Inferior parietal cortex (tissue), 1 donor: Measurements from ENCODE around the gene GALNT6.

Source experiments
- DNase-seq: peaks from one replicate; pipeline ENCODE4 v3.0.0-alpha.2; 2016; ENCODE audit errors: extremely low spot score

The GALNT6 gene

GRCh38 chr12:51391283-51392123 is at the start of gene GALNT6:
GALNT6 (minus strand) TSS chr12:51391406; CDS start chr12:51379781, 11,625 bp downstream.
- no peak for DNase-seq

GRCh38 chr12:51439330-51439729 is 48.1 kb upstream of the GALNT6 start:
- no peak for DNase-seq

- no peak for DNase-seq
These were observed 46.2 kb upstream of the GALNT6 start for GRCh38 chr12:51437431-51437830.

GRCh38 chr12:51434305-51434704 is 43.1 kb upstream of the GALNT6 start:
- no peak for DNase-seq

GRCh38 chr12:51432921-51433320 is 41.7 kb upstream of the GALNT6 start:
- DNase-seq: no peak

GRCh38 chr12:51430196-51430895 is 39.1 kb upstream of the GALNT6 start:
- no peak for DNase-seq

- no peak for DNase-seq
These were observed 38.5 kb upstream of the GALNT6 start for GRCh38 chr12:51429700-51430099.

GRCh38 chr12:51428256-51428655 is 37.0 kb upstream of the GALNT6 start:
- no peak for DNase-seq

GRCh38 chr12:51424662-51425539 is 33.7 kb upstream of the GALNT6 start, which contains the start of gene SLC4A8:
SLC4A8 (plus strand) TSS chr12:51424831; CDS start chr12:51424988, 157 bp downstream.
- DNase-seq: peak; percentile 91

- no peak for DNase-seq
These were observed 33.0 kb upstream of the GALNT6 start for GRCh38 chr12:51424094-51424661.

- DNase-seq: peak; percentile 88
These were observed 30.2 kb upstream of the GALNT6 start for GRCh38 chr12:51421266-51421884.

GRCh38 chr12:51419425-51420193 is 28.4 kb upstream of the GALNT6 start:
- no peak for DNase-seq

- no peak for DNase-seq
These were observed 26.6 kb upstream of the GALNT6 start for GRCh38 chr12:51417826-51418225.

GRCh38 chr12:51415931-51416330 is 24.7 kb upstream of the GALNT6 start:
- no peak for DNase-seq

- DNase-seq: no peak
These were observed 22.6 kb upstream of the GALNT6 start for GRCh38 chr12:51413791-51414190.

GRCh38 chr12:51413149-51413548 is 21.9 kb upstream of the GALNT6 start:
- DNase-seq: no peak

GRCh38 chr12:51409846-51410245 is 18.6 kb upstream of the GALNT6 start:
- DNase-seq: no peak

- DNase-seq: no peak
These were observed 16.4 kb upstream of the GALNT6 start for GRCh38 chr12:51407604-51408003.

- no peak for DNase-seq
These were observed 15.7 kb upstream of the GALNT6 start for GRCh38 chr12:51406859-51407258.

- no peak for DNase-seq
These were observed 15.1 kb upstream of the GALNT6 start for GRCh38 chr12:51406290-51406689.
